Neural cell (in vitro differentiated cells): ENCODE data around the gene DNHD1.

ENCODE experiments used
- EP300 ChIP-seq: fragments of 450-650 bp; conservative IDR thresholded peaks from 2 replicates; pipeline ENCODE4 v1.6.1; 2014; ENCODE audit warnings: antibody characterized with exemption, mild to moderate bottlenecking, moderate library complexity; ENCODE audit not compliant: poor library complexity, severe bottlenecking
- EZH2 ChIP-seq: fragments of 200-600, 300-800 bp; shearing (Covaris generic), sonication (generic); IDR thresholded peaks from 2 replicates; pipeline ENCODE4 v1.6.1; 2014; ENCODE audit warnings: antibody characterized with exemption, low read length, borderline replicate concordance, mild to moderate bottlenecking; ENCODE audit not compliant: insufficient read depth, poor library complexity, severe bottlenecking
- MXI1 ChIP-seq: fragments of 450-650 bp; conservative IDR thresholded peaks from 2 replicates; pipeline ENCODE4 v1.6.1; 2014; ENCODE audit warnings: antibody characterized with exemption, mild to moderate bottlenecking; ENCODE audit not compliant: poor library complexity, severe bottlenecking
- POLR2AphosphoS5 ChIP-seq: IDR thresholded peaks from 2 replicates; pipeline ENCODE4 v1.6.1; 2012
- RAD21 ChIP-seq: fragments of 450-650 bp; conservative IDR thresholded peaks from 2 replicates; pipeline ENCODE4 v1.6.1; 2014; ENCODE audit warnings: antibody characterized with exemption, mild to moderate bottlenecking, moderate library complexity
- SMC3 ChIP-seq: fragments of 450-650 bp; conservative IDR thresholded peaks from 2 replicates; pipeline ENCODE4 v1.6.1; 2014; ENCODE audit warnings: antibody characterized with exemption, mild to moderate bottlenecking, moderate library complexity; ENCODE audit not compliant: poor library complexity
- TAF1 ChIP-seq: IDR thresholded peaks from 2 replicates; pipeline ENCODE4 v1.6.1; 2012; ENCODE audit warnings: low read depth
- TF ChIP-seq, protein P1 (sequence below): IDR thresholded peaks from 2 replicates; pipeline ENCODE4 v1.6.1; 2012; ENCODE audit warnings: borderline replicate concordance
- TF ChIP-seq, protein P2 (sequence below): fragments of 450-650 bp; IDR thresholded peaks from 2 replicates; pipeline ENCODE4 v1.5.1; 2014; ENCODE audit warnings: antibody characterized with exemption, mild to moderate bottlenecking, moderate library complexity; ENCODE audit not compliant: poor library complexity, severe bottlenecking

DNA sequence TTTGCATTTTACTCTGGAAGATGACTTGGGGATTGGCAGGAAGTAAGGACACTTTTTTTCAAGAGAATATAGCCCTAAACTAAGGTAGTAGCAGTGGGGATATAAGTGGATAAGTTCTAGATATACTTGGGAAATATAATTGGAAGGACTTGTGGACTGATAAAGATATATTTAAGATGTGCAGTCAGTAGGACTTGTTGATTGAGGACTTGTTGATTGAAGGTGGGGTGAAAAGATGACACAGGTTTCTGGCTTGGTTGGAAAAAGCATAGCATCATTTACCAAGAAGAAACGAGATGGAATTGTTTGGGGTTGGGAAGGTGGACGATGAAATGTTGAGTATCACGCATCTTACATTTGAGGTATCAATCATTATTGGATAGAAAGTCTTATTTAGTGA lies 116.4 kb downstream of the DNHD1 start:
- TF ChIP-seq, protein P1, sequence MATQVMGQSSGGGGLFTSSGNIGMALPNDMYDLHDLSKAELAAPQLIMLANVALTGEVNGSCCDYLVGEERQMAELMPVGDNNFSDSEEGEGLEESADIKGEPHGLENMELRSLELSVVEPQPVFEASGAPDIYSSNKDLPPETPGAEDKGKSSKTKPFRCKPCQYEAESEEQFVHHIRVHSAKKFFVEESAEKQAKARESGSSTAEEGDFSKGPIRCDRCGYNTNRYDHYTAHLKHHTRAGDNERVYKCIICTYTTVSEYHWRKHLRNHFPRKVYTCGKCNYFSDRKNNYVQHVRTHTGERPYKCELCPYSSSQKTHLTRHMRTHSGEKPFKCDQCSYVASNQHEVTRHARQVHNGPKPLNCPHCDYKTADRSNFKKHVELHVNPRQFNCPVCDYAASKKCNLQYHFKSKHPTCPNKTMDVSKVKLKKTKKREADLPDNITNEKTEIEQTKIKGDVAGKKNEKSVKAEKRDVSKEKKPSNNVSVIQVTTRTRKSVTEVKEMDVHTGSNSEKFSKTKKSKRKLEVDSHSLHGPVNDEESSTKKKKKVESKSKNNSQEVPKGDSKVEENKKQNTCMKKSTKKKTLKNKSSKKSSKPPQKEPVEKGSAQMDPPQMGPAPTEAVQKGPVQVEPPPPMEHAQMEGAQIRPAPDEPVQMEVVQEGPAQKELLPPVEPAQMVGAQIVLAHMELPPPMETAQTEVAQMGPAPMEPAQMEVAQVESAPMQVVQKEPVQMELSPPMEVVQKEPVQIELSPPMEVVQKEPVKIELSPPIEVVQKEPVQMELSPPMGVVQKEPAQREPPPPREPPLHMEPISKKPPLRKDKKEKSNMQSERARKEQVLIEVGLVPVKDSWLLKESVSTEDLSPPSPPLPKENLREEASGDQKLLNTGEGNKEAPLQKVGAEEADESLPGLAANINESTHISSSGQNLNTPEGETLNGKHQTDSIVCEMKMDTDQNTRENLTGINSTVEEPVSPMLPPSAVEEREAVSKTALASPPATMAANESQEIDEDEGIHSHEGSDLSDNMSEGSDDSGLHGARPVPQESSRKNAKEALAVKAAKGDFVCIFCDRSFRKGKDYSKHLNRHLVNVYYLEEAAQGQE: no peak
- TF ChIP-seq, protein P2, sequence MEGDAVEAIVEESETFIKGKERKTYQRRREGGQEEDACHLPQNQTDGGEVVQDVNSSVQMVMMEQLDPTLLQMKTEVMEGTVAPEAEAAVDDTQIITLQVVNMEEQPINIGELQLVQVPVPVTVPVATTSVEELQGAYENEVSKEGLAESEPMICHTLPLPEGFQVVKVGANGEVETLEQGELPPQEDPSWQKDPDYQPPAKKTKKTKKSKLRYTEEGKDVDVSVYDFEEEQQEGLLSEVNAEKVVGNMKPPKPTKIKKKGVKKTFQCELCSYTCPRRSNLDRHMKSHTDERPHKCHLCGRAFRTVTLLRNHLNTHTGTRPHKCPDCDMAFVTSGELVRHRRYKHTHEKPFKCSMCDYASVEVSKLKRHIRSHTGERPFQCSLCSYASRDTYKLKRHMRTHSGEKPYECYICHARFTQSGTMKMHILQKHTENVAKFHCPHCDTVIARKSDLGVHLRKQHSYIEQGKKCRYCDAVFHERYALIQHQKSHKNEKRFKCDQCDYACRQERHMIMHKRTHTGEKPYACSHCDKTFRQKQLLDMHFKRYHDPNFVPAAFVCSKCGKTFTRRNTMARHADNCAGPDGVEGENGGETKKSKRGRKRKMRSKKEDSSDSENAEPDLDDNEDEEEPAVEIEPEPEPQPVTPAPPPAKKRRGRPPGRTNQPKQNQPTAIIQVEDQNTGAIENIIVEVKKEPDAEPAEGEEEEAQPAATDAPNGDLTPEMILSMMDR: no peak
- TF ChIP-seq TAF1 (no peak), EZH2 (no peak), POLR2AphosphoS5 (no peak), RAD21 (no peak), EP300 (no peak), SMC3 (no peak), MXI1 (no peak)
